H7 (cell line): ENCODE data around the gene DIP2C. TPM values are rescaled to one million over a fixed set of nuclear protein-coding genes. Genes with fewer than 3 reads are reported as not detected.
"Not testable (repeated sequence)": the region's sequence is repeated elsewhere in the genome, so short reads cannot be mapped to it uniquely, and the experiment has no call there.

Experiments
- DNase-seq: peaks from one replicate; pipeline ENCODE4 v3.0.0; 2012
- H3K27me3 ChIP-seq: 2 replicates; pipeline ENCODE4 v1.6.0; 2011; ENCODE audit warnings: mild to moderate bottlenecking, low read length; ENCODE audit not compliant: control insufficient read depth, insufficient read depth
- H3K36me3 ChIP-seq: replicated peaks from 2 replicates; pipeline ENCODE4 v1.5.1; 2011; ENCODE audit warnings: low read length; ENCODE audit not compliant: control insufficient read depth, insufficient read depth
- H3K4me3 ChIP-seq: 2 replicates; pipeline ENCODE4 v1.5.1; 2011; ENCODE audit warnings: low read depth, mild to moderate bottlenecking, control low read depth, low read length, moderate library complexity; ENCODE audit not compliant: insufficient read depth
- total RNA-seq: library from RNA; depleted of rRNA; stranded (reverse); fragments of >200 nt; shearing (Covaris generic); gene quantifications from 2 replicates; pipeline ENCODE4 v1.2.3, GENCODE V29; 2014

The DIP2C gene
- total RNA-seq, 1 experiment from 2014 or later, result 4.8 TPM

- peak; percentile 82 for DNase-seq
- no peaks in the 10 kb centered on the region for H3K27me3 ChIP-seq
- H3K36me3 ChIP-seq, result no peaks in the 10 kb centered on the region
- H3K4me3 ChIP-seq, result no peak overlapping the region
Measured at GRCh38 chr10:585502-585901, 104.0 kb downstream of the DIP2C start.

- not testable (repeated sequence) for H3K27me3 ChIP-seq, H3K4me3 ChIP-seq
- DNase-seq, result peak; percentile 26
Measured at GRCh38 chr10:584497-585290, 104.8 kb downstream of the DIP2C start.

GRCh38 chr10:583433-583832, 106.0 kb downstream of the DIP2C start:
- H3K36me3 ChIP-seq, result no peaks in the 10 kb centered on the region
- no peak overlapping the region for H3K4me3 ChIP-seq
- peak; percentile 34 for DNase-seq
- H3K27me3 ChIP-seq, result no peaks in the 10 kb centered on the region

More at GRCh38 chr10:584497-585290, 104.8 kb downstream of the DIP2C start:
- H3K36me3 ChIP-seq, result not testable (repeated sequence)

GRCh38 chr10:581776-582330, 107.6 kb downstream of the DIP2C start:
- Histone ChIP-seq H3K4me3 (no peak overlapping the region), H3K36me3 (no peaks in the 10 kb centered on the region), H3K27me3 (no peaks in the 10 kb centered on the region)
- peak; percentile 32 for DNase-seq

DNA sequence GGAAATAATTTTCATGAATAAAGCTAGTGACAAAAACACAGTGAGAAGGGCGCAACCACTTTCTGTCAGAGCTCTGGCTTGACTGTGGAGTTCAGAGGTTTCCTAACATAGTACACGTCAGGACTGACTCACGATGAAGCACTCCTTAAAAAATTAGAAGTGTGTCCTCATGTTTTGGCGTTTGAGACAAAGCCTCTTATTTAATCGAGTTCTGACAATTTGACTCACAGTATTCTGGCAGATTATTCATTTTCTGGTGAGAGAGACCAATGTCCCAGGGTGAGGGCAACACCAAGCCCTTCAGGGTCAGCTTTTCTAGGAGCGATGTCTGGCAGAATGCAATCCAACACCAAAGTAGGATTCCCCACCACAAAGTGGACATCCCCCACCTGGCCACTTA, 108.7 kb downstream of the DIP2C start:
- no peaks in the 10 kb centered on the region for H3K27me3 ChIP-seq
- no peaks in the 10 kb centered on the region for H3K36me3 ChIP-seq
- DNase-seq, result peak; percentile 24
- H3K4me3 ChIP-seq, result no peak overlapping the region

GRCh38 chr10:576130-576465, 113.4 kb downstream of the DIP2C start:
- H3K4me3 ChIP-seq, result no peak overlapping the region
- no peak for DNase-seq
- H3K36me3 ChIP-seq, result no peaks in the 10 kb centered on the region
- no peaks in the 10 kb centered on the region for H3K27me3 ChIP-seq

DNA sequence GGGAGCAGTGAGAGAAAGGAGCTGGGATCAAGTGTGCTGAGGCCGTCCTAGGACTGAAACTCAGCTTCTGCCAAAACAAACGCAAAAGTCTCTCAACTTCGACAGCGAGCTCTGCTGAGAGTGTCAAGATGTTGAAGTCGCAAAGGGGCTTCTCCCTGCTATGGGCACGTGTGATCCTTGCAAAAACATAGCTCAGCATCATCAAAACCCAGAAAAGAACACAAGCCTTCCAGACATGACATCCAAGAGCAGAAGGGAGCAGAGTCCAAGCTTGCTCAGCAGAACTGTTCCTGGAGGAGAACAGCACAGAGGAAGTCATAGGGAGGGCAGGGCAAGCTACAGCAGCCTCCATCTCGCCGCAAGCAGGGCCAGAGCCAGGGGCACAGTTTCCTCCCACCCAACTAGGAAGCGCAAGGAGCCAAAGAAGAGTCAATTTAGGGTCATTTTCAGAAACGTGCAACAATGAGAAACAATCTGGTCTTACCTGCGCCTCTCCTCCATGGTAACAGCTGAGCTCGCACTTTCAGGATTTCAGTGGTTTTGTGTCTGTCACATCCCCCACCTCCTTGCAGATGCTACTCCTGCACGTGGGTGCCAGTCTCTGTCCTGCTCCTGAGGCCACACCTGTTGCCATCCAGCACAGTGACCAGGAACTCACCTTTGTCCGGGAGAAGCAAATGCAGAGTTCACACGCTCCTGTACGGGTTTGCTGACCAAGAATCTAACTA, 113.9 kb downstream of the DIP2C start:
- no peak overlapping the region for H3K4me3 ChIP-seq
- no peak for DNase-seq
- no peaks in the 10 kb centered on the region for H3K27me3 ChIP-seq
- no peaks in the 10 kb centered on the region for H3K36me3 ChIP-seq

GRCh38 chr10:572696-573095, 116.8 kb downstream of the DIP2C start:
- Histone ChIP-seq H3K4me3 (no peak overlapping the region), H3K36me3 (no peaks in the 10 kb centered on the region), H3K27me3 (no peaks in the 10 kb centered on the region)
- DNase-seq, result no peak

GRCh38 chr10:571688-572451, 117.6 kb downstream of the DIP2C start:
- Histone ChIP-seq H3K27me3 (no peaks in the 10 kb centered on the region), H3K4me3 (no peak overlapping the region), H3K36me3 (no peaks in the 10 kb centered on the region)
- DNase-seq, result peak; percentile 37

GRCh38 chr10:571166-571565, 118.3 kb downstream of the DIP2C start:
- Histone ChIP-seq H3K4me3 (no peak overlapping the region), H3K27me3 (no peaks in the 10 kb centered on the region), H3K36me3 (no peaks in the 10 kb centered on the region)
- peak; percentile 56 for DNase-seq

GRCh38 chr10:570628-571163, 118.8 kb downstream of the DIP2C start:
- Histone ChIP-seq H3K27me3 (no peaks in the 10 kb centered on the region), H3K4me3 (no peak overlapping the region)

GRCh38 chr10:569961-570627, 119.4 kb downstream of the DIP2C start:
- no peak for DNase-seq
- Histone ChIP-seq H3K27me3 (no peaks in the 10 kb centered on the region), H3K4me3 (no peak overlapping the region), H3K36me3 (no peaks in the 10 kb centered on the region)

More at GRCh38 chr10:570628-571163, 118.8 kb downstream of the DIP2C start:
- H3K36me3 ChIP-seq, result no peaks in the 10 kb centered on the region
- DNase-seq, result peak; percentile 51

- Histone ChIP-seq H3K36me3 (no peaks in the 10 kb centered on the region), H3K27me3 (no peaks in the 10 kb centered on the region), H3K4me3 (no peak overlapping the region)
- peak; percentile 19 for DNase-seq
Measured at GRCh38 chr10:568848-569247, 120.6 kb downstream of the DIP2C start.

GRCh38 chr10:567869-568268, 121.6 kb downstream of the DIP2C start:
- Histone ChIP-seq H3K27me3 (no peaks in the 10 kb centered on the region), H3K4me3 (no peak overlapping the region), H3K36me3 (no peaks in the 10 kb centered on the region)
- DNase-seq, result peak; percentile 25
